ENCODE measurements around the gene SPTAN1.

SPTAN1 gene

GRCh38 chr9:128556276-128556675 lies 3.9 kb downstream of the SPTAN1 start:
- TF ChIP-seq CTCF (IDR thresholded peaks at IDR 0.05), result no peak

- TF ChIP-seq CTCF (IDR thresholded peaks at IDR 0.05), result no peak
Observed at GRCh38 chr9:128556926-128557634, 4.7 kb downstream of the SPTAN1 start.

- TF ChIP-seq CTCF (IDR thresholded peaks at IDR 0.05), result no peak
Observed at GRCh38 chr9:128558431-128559310, 6.3 kb downstream of the SPTAN1 start.

GRCh38 chr9:128565578-128565977 lies 13.2 kb downstream of the SPTAN1 start:
- no peak for TF ChIP-seq CTCF (IDR thresholded peaks at IDR 0.05)

GRCh38 chr9:128568470-128569078 lies 16.2 kb downstream of the SPTAN1 start:
- TF ChIP-seq CTCF (IDR thresholded peaks at IDR 0.05), result no peak

- TF ChIP-seq CTCF (IDR thresholded peaks at IDR 0.05), result no peak
Observed at GRCh38 chr9:128575469-128575868, 23.1 kb downstream of the SPTAN1 start.

GRCh38 chr9:128575916-128576315 lies 23.5 kb downstream of the SPTAN1 start:
- TF ChIP-seq CTCF (IDR thresholded peaks at IDR 0.05), result no peak
